GM12874 (cell line): ENCODE measurements around the gene MYH7.

Source experiments
- CTCF ChIP-seq: IDR thresholded peaks from 2 replicates; pipeline ENCODE4 v1.5.1; 2011; ENCODE audit warnings: low read depth, mild to moderate bottlenecking, control low read depth, low read length, moderate library complexity; ENCODE audit not compliant: insufficient read depth

The MYH7 gene

GRCh38 chr14:23377573-23378563 is 57.6 kb downstream of the MYH7 start:
- TF ChIP-seq CTCF, result no peak

GRCh38 chr14:23377198-23377550 is 58.3 kb downstream of the MYH7 start:
- no peak for TF ChIP-seq CTCF

GRCh38 chr14:23376482-23377197 is 58.8 kb downstream of the MYH7 start, which contains the start of gene CMTM5:
TSS of gene CMTM5 (plus strand) at chr14:23377046. CDS start at chr14:23377252, 206 bp downstream.
- TF ChIP-seq CTCF, result no peak

- no peak for TF ChIP-seq CTCF
Observed at GRCh38 chr14:23375527-23376251, 59.8 kb downstream of the MYH7 start.

GRCh38 chr14:23373041-23373440 is 62.4 kb downstream of the MYH7 start:
- no peak for TF ChIP-seq CTCF

GRCh38 chr14:23372509-23372908 is 63.0 kb downstream of the MYH7 start, which contains the start of gene IL25:
TSS of gene IL25 (plus strand) at chr14:23372809.
- no peak for TF ChIP-seq CTCF

GRCh38 chr14:23371865-23372264 is 63.6 kb downstream of the MYH7 start:
- no peak for TF ChIP-seq CTCF
